OCI-LY3 (cell line): ENCODE measurements around the gene SMAD3.
A peak's percentile ranks its signal among the peaks of the same experiment; 100 is the strongest.

Source experiments
- H2AFZ ChIP-seq: fragments of 200-600, 300-600 bp; shearing (Covaris generic); 2 replicates; pipeline ENCODE4 v1.6.0; 2014; ENCODE audit warnings: antibody characterized with exemption, low read depth, low read length
- H3K27ac ChIP-seq: fragments of 200-600, 300-600 bp; sonication (generic); 2 replicates; pipeline ENCODE4 v1.5.1; 2014; ENCODE audit warnings: mild to moderate bottlenecking, low read length, moderate library complexity, mixed read lengths
- H3K27me3 ChIP-seq: fragments of 200-600, 300-600 bp; sonication (generic); 2 replicates; pipeline ENCODE4 v1.6.1; 2014; ENCODE audit warnings: low read depth, low read length, mixed read lengths
- H3K36me3 ChIP-seq: fragments of 200-600, 300-600 bp; sonication (generic); replicated peaks from 2 replicates; pipeline ENCODE3; 2014; ENCODE audit warnings: low read depth, low read length, mixed read lengths
- H3K4me1 ChIP-seq: fragments of 300-600, 200-600 bp; sonication (generic); 2 replicates; pipeline ENCODE4 v1.6.1; 2014; ENCODE audit warnings: low read length, mixed read lengths
- H3K4me2 ChIP-seq: fragments of 200-600, 300-600 bp; sonication (generic); 2 replicates; pipeline ENCODE4 v1.6.1; 2014; ENCODE audit warnings: low read length, mixed read lengths
- H3K4me3 ChIP-seq: fragments of 300-600, 200-600 bp; sonication (generic); 2 replicates; pipeline ENCODE4 v1.5.1; 2014; ENCODE audit warnings: antibody characterized with exemption, mild to moderate bottlenecking, low read length, moderate library complexity
- H3K79me2 ChIP-seq: fragments of 300-600, 200-600 bp; shearing (Covaris generic); 2 replicates; pipeline ENCODE4 v1.6.1; 2014; ENCODE audit warnings: mild to moderate bottlenecking, low read length, mixed read lengths
- H3K9ac ChIP-seq: fragments of 300-600, 200-600 bp; shearing (Covaris generic); 2 replicates; pipeline ENCODE4 v1.6.0; 2014; ENCODE audit warnings: mild to moderate bottlenecking, low read length, moderate library complexity
- H3K9me3 ChIP-seq: fragments of 200-600, 300-600 bp; shearing (Covaris generic); 2 replicates; pipeline ENCODE4 v1.6.1; 2014; ENCODE audit warnings: low read length, mixed read lengths; ENCODE audit not compliant: insufficient read depth
- H4K20me1 ChIP-seq: fragments of 200-600, 300-600 bp; sonication (generic); 2 replicates; pipeline ENCODE4 v1.6.1; 2016; ENCODE audit warnings: low read length, mixed read lengths; ENCODE audit not compliant: insufficient read depth
- EZH2phosphoT487 ChIP-seq: fragments of 200-600 bp; shearing (Covaris generic); IDR thresholded peaks from 2 replicates; pipeline ENCODE4 v1.6.1; 2018; ENCODE audit warnings: antibody characterized with exemption, mixed run types, low read depth
- TF ChIP-seq, protein P1 (sequence below): fragments of 200-600, 300-600 bp; sonication (generic); IDR thresholded peaks from 2 replicates; pipeline ENCODE4 v1.5.1; 2014; ENCODE audit warnings: antibody characterized with exemption, low read length, low read depth

SMAD3 gene

GRCh38 chr15:67082007-67082536 is 16.7 kb downstream of the SMAD3 start:
- peaks cover 91% of the 10 kb centered on the region for H3K4me1 ChIP-seq
- peaks cover 21% of the 10 kb centered on the region; the same call in 1 of the 2 replicates for H4K20me1 ChIP-seq
- H3K36me3 ChIP-seq, result peaks cover 3% of the 10 kb centered on the region
- TF ChIP-seq, protein P1, sequence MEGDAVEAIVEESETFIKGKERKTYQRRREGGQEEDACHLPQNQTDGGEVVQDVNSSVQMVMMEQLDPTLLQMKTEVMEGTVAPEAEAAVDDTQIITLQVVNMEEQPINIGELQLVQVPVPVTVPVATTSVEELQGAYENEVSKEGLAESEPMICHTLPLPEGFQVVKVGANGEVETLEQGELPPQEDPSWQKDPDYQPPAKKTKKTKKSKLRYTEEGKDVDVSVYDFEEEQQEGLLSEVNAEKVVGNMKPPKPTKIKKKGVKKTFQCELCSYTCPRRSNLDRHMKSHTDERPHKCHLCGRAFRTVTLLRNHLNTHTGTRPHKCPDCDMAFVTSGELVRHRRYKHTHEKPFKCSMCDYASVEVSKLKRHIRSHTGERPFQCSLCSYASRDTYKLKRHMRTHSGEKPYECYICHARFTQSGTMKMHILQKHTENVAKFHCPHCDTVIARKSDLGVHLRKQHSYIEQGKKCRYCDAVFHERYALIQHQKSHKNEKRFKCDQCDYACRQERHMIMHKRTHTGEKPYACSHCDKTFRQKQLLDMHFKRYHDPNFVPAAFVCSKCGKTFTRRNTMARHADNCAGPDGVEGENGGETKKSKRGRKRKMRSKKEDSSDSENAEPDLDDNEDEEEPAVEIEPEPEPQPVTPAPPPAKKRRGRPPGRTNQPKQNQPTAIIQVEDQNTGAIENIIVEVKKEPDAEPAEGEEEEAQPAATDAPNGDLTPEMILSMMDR, result no peak
- no peak for TF ChIP-seq EZH2phosphoT487
- H3K9ac ChIP-seq, result no peak overlapping the region
- no peak overlapping the region for H2AFZ ChIP-seq
- H3K79me2 ChIP-seq, result peaks cover 56% of the 10 kb centered on the region
- H3K4me3 ChIP-seq, result no peak overlapping the region
- H3K9me3 ChIP-seq, result no peaks in the 10 kb centered on the region
- no peak overlapping the region for H3K27ac ChIP-seq
- H3K4me2 ChIP-seq, result peak overlapping the region; percentile 96
- H3K27me3 ChIP-seq, result no peaks in the 10 kb centered on the region

GRCh38 chr15:67083135-67083762 is 17.8 kb downstream of the SMAD3 start:
- Histone ChIP-seq H3K4me2 (peak overlapping the region; percentile 96), H3K27ac (no peak overlapping the region), H3K9ac (no peak overlapping the region), H3K9me3 (no peaks in the 10 kb centered on the region), H4K20me1 (peaks cover 12% of the 10 kb centered on the region; the same call in 1 of the 2 replicates), H3K27me3 (no peaks in the 10 kb centered on the region), H3K36me3 (peaks cover 3% of the 10 kb centered on the region), H3K79me2 (peaks cover 53% of the 10 kb centered on the region), H2AFZ (no peak overlapping the region), H3K4me1 (peaks cover 87% of the 10 kb centered on the region), H3K4me3 (no peak overlapping the region; the same call in 1 of the 2 replicates)
- TF ChIP-seq, protein P1, result no peak
- TF ChIP-seq EZH2phosphoT487, result no peak

GRCh38 chr15:67084561-67084960 is 19.2 kb downstream of the SMAD3 start:
- H3K9me3 ChIP-seq, result no peaks in the 10 kb centered on the region
- peaks cover 5% of the 10 kb centered on the region for H3K27me3 ChIP-seq
- peak overlapping the region; percentile 62 for H3K9ac ChIP-seq
- peaks cover 46% of the 10 kb centered on the region for H3K79me2 ChIP-seq
- peak overlapping the region; percentile 92 for H3K27ac ChIP-seq
- H3K4me1 ChIP-seq, result peaks cover 79% of the 10 kb centered on the region
- H3K4me2 ChIP-seq, result peak overlapping the region; percentile 84
- TF ChIP-seq, protein P1, result no peak
- TF ChIP-seq EZH2phosphoT487, result no peak
- no peak overlapping the region for H2AFZ ChIP-seq
- peaks cover 3% of the 10 kb centered on the region for H3K36me3 ChIP-seq
- peaks cover 5% of the 10 kb centered on the region; the same call in 1 of the 2 replicates for H4K20me1 ChIP-seq
- peak overlapping the region; percentile 65 for H3K4me3 ChIP-seq

DNA sequence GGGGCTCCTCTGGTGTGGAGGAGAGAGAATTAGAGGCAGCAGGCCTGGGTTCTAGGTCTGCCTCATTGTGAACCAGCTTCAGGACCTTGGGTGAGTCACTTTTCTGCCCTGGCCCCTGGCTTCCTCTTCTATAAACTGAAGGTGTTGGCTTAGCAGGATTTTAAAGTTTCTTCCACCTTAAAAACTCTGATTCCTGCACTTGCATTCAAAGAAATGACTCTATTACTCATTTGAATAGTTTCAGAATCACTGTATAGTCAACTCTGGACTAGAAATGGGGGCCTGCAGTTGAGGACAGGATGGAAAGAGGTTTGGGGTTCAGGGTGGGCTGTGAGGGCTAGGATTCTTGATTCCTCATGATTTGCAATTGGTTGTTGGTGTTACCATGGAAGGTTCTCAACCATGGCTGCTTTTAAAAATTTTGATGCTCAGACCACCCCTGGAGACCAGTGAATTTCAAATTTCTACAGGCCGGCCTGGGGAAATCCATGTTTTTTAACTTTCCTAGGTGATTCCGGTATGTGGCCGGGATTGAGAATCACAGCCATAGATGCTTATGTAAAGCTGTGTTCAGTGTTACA is 19.9 kb downstream of the SMAD3 start:
- Histone ChIP-seq H3K27ac (peak overlapping the region; percentile 92), H4K20me1 (peaks cover 7% of the 10 kb centered on the region), H3K4me3 (peak overlapping the region; percentile 65), H3K27me3 (peaks cover 13% of the 10 kb centered on the region), H3K4me1 (peaks cover 73% of the 10 kb centered on the region), H3K36me3 (peaks cover 3% of the 10 kb centered on the region), H3K9ac (peak overlapping the region; percentile 62), H3K79me2 (peaks cover 38% of the 10 kb centered on the region), H3K4me2 (peak overlapping the region; percentile 84), H2AFZ (no peak overlapping the region), H3K9me3 (no peaks in the 10 kb centered on the region)
- no peak for TF ChIP-seq EZH2phosphoT487
